DMS114 treated with DMSO at 0.1 percent for 48 hours (cell line): ENCODE results near the gene CFAP74.

Experiments used
- DNase-seq: peaks from one replicate; lab custom pipeline; 2025; ENCODE audit not compliant: unreplicated experiment; lab: John Stamatoyannopoulos, UW

The CFAP74 gene

GRCh38 chr1:1919304-1920056, 84.1 kb downstream of the CFAP74 start:
- DNase-seq = peak; percentile 88

GRCh38 chr1:1918901-1919303, 84.7 kb downstream of the CFAP74 start, which contains the start of gene TMEM52:
Gene TMEM52 (minus strand): TSS chr1:1919279. CDS start chr1:1919265, 14 bp downstream.
- no peak for DNase-seq

GRCh38 chr1:1917995-1918900, 85.3 kb downstream of the CFAP74 start:
- DNase-seq = no peak

GRCh38 chr1:1917304-1917976, 86.1 kb downstream of the CFAP74 start:
- no peak for DNase-seq

- no peak for DNase-seq
These were observed 86.7 kb downstream of the CFAP74 start for GRCh38 chr1:1916851-1917251.

GRCh38 chr1:1915911-1916840, 87.4 kb downstream of the CFAP74 start:
- no peak for DNase-seq

- DNase-seq = no peak
These were observed 88.5 kb downstream of the CFAP74 start, which contains the start of gene CALML6 for GRCh38 chr1:1914971-1915692. Gene CALML6 (plus strand): TSS chr1:1915260. CDS start chr1:1915281, 21 bp downstream.

GRCh38 chr1:1914101-1914970, 89.2 kb downstream of the CFAP74 start:
- no peak for DNase-seq

GRCh38 chr1:1911350-1912041, 92.1 kb downstream of the CFAP74 start:
- no peak for DNase-seq

GRCh38 chr1:1910651-1911331, 92.8 kb downstream of the CFAP74 start:
- no peak for DNase-seq

- DNase-seq = no peak
These were observed 93.5 kb downstream of the CFAP74 start for GRCh38 chr1:1910033-1910465.

- DNase-seq = no peak
These were observed 95.1 kb downstream of the CFAP74 start for GRCh38 chr1:1908506-1908791.

- no peak for DNase-seq
These were observed 96.4 kb downstream of the CFAP74 start for GRCh38 chr1:1907098-1907736.

- DNase-seq = peak; percentile 86
These were observed 97.1 kb downstream of the CFAP74 start for GRCh38 chr1:1906185-1907097.

GRCh38 chr1:1903224-1903623, 100.4 kb downstream of the CFAP74 start:
- DNase-seq = no peak

GRCh38 chr1:1901641-1902294, 101.8 kb downstream of the CFAP74 start:
- no peak for DNase-seq
